LNCAP (cell line): ENCODE data around the gene SLC35F6.

Source experiments
- CTCF ChIP-seq: fragments of 450-650 bp; IDR thresholded peaks from 2 replicates; pipeline ENCODE4 v1.5.1; 2017; ENCODE audit warnings: mild to moderate bottlenecking

The SLC35F6 gene

GRCh38 chr2:26786207-26787028 lies 22.3 kb downstream of the SLC35F6 start:
- no peak for TF ChIP-seq CTCF

- TF ChIP-seq CTCF: no peak
Observed at GRCh38 chr2:26792720-26793119, 28.6 kb downstream of the SLC35F6 start.

- no peak for TF ChIP-seq CTCF
Observed at GRCh38 chr2:26793518-26793917, 29.4 kb downstream of the SLC35F6 start.

- no peak for TF ChIP-seq CTCF
Observed at GRCh38 chr2:26801328-26801727, 37.2 kb downstream of the SLC35F6 start.

- no peak for TF ChIP-seq CTCF
Observed at GRCh38 chr2:26801796-26802195, 37.7 kb downstream of the SLC35F6 start.

- TF ChIP-seq CTCF: no peak
Observed at GRCh38 chr2:26805241-26805676, 41.2 kb downstream of the SLC35F6 start.

- no peak for TF ChIP-seq CTCF
Observed at GRCh38 chr2:26807788-26808460, 43.8 kb downstream of the SLC35F6 start.
